Choroid plexus epithelial cell (primary cell): ENCODE results near the gene DNAJC16.

ENCODE experiments used
- DNase-seq: peaks from one replicate; pipeline ENCODE4 v3.0.0-alpha.2; 2010; ENCODE audit warnings: low read depth
- H3K4me3 ChIP-seq: 2 replicates; pipeline ENCODE4 v1.5.1; 2011; ENCODE audit warnings: low read depth, mild to moderate bottlenecking, control low read depth, low read length, moderate library complexity
- TF ChIP-seq, protein P1 (sequence below): conservative IDR thresholded peaks from 2 replicates; pipeline ENCODE4 v1.5.1; 2011; ENCODE audit warnings: low read depth, mild to moderate bottlenecking, control low read depth, inconsistent platforms, low read length, moderate library complexity

The DNAJC16 gene

DNA sequence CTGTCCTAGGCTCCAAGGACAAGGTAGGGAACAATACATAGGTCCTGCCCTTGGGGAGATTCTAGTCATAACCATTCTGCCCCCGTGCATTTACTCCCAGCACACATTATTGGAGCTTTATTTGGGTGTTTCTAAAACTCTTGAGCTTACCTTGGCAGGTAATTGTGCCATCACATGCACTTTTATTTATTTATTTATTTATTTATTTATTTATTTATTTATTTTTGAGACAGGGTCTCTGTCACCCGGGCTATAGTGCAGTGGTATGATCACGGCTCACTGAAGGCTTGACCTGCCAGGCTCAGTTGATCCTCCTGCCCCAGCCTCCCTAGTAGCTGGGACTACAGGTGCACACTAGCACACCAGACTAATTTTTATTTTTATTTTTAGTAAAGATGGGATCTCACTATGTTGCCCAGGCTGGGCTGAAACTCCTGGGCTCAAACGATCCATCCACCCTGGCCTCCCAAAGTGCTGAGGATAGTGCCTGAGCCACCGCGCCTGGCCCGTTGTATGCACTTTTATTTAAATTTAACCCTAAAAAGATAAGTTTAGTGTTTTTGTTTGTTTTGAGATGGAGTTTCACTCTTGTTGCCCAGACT, 49.0 kb downstream of the DNAJC16 start:
- TF ChIP-seq, protein P1, sequence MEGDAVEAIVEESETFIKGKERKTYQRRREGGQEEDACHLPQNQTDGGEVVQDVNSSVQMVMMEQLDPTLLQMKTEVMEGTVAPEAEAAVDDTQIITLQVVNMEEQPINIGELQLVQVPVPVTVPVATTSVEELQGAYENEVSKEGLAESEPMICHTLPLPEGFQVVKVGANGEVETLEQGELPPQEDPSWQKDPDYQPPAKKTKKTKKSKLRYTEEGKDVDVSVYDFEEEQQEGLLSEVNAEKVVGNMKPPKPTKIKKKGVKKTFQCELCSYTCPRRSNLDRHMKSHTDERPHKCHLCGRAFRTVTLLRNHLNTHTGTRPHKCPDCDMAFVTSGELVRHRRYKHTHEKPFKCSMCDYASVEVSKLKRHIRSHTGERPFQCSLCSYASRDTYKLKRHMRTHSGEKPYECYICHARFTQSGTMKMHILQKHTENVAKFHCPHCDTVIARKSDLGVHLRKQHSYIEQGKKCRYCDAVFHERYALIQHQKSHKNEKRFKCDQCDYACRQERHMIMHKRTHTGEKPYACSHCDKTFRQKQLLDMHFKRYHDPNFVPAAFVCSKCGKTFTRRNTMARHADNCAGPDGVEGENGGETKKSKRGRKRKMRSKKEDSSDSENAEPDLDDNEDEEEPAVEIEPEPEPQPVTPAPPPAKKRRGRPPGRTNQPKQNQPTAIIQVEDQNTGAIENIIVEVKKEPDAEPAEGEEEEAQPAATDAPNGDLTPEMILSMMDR, result no peak
- DNase-seq, result no peak
- H3K4me3 ChIP-seq, result no peak overlapping the region

DNA sequence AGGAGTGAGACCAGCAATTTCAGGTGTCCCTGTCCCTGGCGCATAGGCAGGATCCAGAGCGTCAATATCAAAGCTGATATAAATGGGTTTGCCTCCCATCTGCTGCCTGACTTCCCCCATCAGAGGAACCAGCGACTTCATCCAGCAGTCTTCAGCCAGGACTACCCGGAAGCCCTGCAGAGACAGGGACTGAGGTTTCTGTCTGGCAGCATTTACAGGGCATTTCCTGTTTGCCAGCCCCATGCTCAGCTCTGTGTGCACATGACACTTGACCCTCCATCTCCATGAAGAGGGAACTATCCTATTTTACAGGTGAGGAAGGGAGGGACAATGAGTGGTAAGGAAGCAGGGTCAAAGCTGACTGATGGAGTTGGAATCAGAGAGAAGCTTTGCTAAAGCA, 51.0 kb downstream of the DNAJC16 start:
- TF ChIP-seq, protein P1, result no peak
- H3K4me3 ChIP-seq, result no peak overlapping the region
- DNase-seq, result no peak

DNA sequence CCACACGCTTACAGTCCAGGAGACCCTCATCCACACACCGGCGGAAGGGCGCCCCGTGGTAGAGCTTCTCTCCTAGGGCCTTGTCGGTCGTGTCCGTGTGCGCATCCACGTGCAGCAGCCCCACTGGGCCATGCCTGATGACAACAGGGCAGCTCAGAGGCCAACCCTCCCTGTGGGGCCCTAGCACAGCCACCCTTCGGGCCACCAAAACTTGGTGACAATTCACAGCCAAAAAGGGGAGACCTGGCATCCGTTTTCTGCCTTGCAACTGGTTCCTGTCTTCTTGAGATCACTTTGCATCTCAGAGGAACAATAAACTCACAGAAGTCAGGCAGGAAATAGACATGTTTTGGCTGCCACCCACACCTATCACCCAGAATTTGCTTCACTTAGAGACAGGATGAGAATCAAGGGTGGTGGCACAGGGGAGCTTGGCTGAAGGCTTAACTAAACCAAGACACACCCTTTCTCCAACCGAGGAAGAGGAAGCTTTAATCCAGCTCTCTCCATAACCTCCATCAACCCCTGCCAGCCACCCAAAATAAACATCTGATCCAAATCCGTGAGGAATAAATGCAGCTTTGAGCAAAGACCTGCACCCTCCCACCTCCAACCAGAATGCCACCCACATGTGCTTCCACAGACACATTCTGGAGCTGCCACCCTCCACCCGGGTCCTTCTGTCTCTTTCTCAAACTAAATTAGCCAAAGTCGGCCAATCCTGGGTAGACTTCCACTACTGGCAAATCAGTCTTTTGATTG, 52.5 kb downstream of the DNAJC16 start:
- H3K4me3 ChIP-seq, result no peak overlapping the region
- TF ChIP-seq, protein P1, result no peak
- DNase-seq, result no peak

DNA sequence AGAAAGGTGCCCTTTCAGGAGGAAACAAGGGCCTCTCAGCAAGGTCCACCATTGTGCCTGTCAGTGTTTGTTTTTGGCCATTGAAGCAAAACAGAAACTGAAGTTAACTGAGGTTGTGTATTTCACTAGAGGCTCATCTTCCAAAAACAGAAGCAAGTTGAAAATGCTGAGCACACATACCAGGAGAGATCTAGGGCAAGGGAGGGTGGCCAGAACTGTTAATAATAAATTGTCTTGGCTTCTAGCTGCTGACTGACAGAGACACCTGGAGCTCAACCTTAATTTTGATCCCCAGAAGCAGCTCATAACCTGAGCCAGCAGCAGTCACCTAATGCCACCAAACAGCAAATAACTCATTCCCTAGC, 53.0 kb downstream of the DNAJC16 start:
- no peak overlapping the region for H3K4me3 ChIP-seq
- no peak for DNase-seq
- TF ChIP-seq, protein P1, result no peak

DNA sequence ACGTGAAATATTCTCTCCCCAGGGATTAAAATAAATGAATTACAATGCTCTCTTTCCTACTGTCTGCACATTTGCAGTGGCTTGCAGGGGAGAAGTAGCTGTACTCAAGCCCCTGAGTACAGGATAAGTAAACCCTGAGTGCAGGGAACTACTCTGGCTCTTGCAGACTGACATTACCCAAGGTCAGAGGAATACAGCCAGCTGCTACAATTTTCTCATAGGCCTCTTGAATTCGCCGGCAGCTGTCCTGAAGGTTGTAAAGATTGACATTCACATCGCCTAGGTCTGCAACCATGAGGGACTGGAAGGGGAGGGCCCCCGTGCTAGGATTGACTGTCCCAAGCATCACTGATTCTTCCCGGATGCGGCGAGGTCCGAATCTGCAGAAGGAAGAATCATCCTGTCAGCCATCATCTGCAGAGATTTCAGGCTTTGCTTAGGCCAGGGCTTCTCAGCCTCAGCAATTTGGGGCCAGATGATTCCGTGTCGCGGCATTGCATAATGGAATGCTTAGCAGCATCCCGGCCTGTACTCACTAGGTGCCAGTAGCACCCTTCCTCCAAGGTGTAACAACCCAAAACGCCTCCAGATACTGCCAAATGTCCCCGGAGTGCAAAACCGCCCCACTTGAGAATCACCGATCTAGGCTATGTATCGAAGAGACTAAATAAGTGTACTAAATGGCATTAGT, 56.5 kb downstream of the DNAJC16 start:
- DNase-seq, result no peak
- H3K4me3 ChIP-seq, result no peak overlapping the region
- TF ChIP-seq, protein P1, result no peak

DNA sequence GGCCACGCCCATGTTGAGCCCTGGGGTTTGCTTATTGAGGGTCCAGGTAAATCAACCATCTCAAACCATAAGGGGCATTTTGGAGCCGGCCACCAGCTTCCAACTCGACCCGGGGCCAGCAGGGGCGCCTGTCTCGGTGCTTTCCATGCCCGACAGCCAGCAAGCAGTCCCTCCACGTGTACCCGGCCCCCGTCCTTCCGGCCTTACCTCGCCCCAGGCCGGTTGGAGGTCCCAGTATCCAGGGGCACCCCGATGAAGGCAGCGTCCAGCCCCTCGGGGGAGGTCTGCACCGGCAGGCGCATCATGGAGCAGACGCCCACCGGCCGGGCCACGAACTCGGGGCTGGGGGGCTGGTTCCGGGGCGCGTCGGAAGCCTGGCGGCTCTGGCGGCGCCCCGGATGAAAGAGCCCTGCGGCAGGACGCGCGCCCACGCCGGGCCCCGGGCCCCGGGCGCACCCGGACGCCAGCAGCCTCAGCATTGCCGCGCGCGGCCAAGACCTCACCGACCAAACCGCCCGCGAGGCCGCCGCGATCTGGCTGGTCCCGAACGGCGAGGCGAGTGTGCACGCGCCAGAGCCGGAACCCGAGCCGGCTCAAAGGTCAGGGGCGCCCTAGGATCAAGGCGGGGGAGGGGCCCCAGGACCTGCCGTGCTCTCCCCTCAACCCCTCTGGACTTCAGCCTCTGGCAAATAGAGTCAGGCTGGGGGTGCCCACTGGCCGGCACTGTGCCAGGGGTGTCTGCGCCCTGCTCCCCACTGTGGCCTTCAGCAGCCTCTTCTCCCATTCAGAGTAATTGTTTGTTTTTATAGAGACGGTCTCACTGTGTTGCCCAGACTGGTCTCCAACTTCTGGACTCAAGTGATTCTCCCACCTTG, 58.1 kb downstream of the DNAJC16 start, which contains the start of gene AGMAT:
Gene AGMAT (minus strand): TSS at position 563 of the 875 bp plus-strand sequence. CDS start 84 bp downstream, at position 479.
- TF ChIP-seq, protein P1, result peak; percentile 42
- peak within 1 kb of the TSS; percentile 59 for H3K4me3 ChIP-seq
- DNase-seq, result peak; percentile 21
